Hepatocyte (in vitro differentiated cells): ENCODE data around the gene MOGAT1.

Experiments used
- EZH2 ChIP-seq: fragments of 200-600 bp; sonication (generic); IDR thresholded peaks from 2 replicates; pipeline ENCODE4 v1.6.1; 2016; ENCODE audit warnings: antibody characterized with exemption, mild to moderate bottlenecking, borderline replicate concordance
- EZH2phosphoT487 ChIP-seq: fragments of 200-600 bp; sonication (generic); IDR thresholded peaks from one replicate; pipeline ENCODE4 v1.6.1; 2018; ENCODE audit warnings: antibody characterized with exemption, mild to moderate bottlenecking, low read depth, moderate library complexity; ENCODE audit not compliant: unreplicated experiment, severe bottlenecking
- TF ChIP-seq, protein P1 (sequence below): fragments of 200-600 bp; sonication (generic); IDR thresholded peaks from 2 replicates; pipeline ENCODE4 v1.5.1; 2016; ENCODE audit warnings: antibody characterized with exemption, mild to moderate bottlenecking; ENCODE audit not compliant: poor library complexity

DNA sequence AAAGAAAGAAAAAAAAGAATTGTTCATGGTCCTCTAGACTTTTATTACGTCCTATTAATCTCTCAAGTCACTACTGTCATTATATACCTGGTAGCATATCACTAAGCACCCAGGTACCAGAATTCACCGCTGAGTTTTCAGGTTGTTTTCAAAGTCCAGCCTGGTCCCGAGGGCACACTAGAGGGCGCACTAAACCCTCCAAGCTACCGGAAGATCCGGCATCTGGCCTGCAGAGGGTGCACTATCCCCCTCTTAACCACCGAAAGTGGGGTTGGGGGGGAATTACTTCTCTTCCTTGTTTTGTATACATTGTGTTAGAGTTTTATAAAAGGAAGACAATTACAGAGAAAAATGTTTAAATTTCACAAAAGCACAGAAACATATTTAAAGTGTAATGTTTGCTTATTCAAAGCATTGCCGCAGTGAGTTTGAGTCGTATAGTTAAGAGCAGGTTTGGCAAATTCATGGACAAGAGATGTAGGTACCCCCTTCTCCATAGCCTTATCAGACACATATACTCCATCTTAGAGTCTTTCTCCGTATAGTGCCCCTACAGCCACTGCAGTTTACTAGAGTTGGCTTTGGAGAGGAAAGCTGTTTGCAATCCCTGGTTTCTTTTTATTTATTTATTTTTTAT is 19.2 kb downstream of the MOGAT1 start:
- TF ChIP-seq, protein P1, sequence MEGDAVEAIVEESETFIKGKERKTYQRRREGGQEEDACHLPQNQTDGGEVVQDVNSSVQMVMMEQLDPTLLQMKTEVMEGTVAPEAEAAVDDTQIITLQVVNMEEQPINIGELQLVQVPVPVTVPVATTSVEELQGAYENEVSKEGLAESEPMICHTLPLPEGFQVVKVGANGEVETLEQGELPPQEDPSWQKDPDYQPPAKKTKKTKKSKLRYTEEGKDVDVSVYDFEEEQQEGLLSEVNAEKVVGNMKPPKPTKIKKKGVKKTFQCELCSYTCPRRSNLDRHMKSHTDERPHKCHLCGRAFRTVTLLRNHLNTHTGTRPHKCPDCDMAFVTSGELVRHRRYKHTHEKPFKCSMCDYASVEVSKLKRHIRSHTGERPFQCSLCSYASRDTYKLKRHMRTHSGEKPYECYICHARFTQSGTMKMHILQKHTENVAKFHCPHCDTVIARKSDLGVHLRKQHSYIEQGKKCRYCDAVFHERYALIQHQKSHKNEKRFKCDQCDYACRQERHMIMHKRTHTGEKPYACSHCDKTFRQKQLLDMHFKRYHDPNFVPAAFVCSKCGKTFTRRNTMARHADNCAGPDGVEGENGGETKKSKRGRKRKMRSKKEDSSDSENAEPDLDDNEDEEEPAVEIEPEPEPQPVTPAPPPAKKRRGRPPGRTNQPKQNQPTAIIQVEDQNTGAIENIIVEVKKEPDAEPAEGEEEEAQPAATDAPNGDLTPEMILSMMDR: peak; percentile 99
- TF ChIP-seq EZH2: no peak
- no peak for TF ChIP-seq EZH2phosphoT487
